PC-3 (cell line): ENCODE results near the gene MMUT. TPM values are rescaled to one million over a fixed set of nuclear protein-coding genes. Genes with fewer than 3 reads are reported as not detected.
A peak's percentile ranks its signal among the peaks of the same experiment; 100 is the strongest.

Source experiments
- ATAC-seq: fragments of 200-7000 bp; cut with Tn5 transposase; 2 replicates; pipeline ENCODE4 v1.9.1; 2020; ENCODE audit warnings: mild to moderate bottlenecking, moderate library complexity
- BruUV-seq: library from RNA; stranded (reverse); fragments of 400-500 nt; replicated peaks from 2 replicates; lab custom pipeline; 2021; lab: Mats Ljungman, UMichigan
- CTCF ChIA-PET: fragments of 300-600 bp; sonication (Branson Sonifier 250); formaldehyde crosslinking; loops from one replicate; lab custom pipeline; 2022; ENCODE audit warnings: antibody characterized with exemption; lab: Charles Lee
- POLR2A ChIA-PET: fragments of 300-600 bp; sonication (Branson Sonifier 250); formaldehyde crosslinking; loops from one replicate; lab custom pipeline; 2022; ENCODE audit warnings: antibody characterized with exemption; ENCODE audit not compliant: unreplicated experiment; lab: Charles Lee
- DNase-seq: peaks from one replicate; pipeline ENCODE4 v3.0.0-alpha.2; 2015
- H2AFZ ChIP-seq: fragments of 300-600 bp; sonication (generic); 2 replicates; pipeline ENCODE4 v1.6.0; 2016; ENCODE audit warnings: antibody characterized with exemption, low read length
- H3F3A ChIP-seq: fragments of 300-600 bp; sonication (generic); one replicate; pipeline ENCODE4 v1.6.0; 2017; ENCODE audit warnings: antibody characterized with exemption, low read length, control low read depth, mild to moderate bottlenecking; ENCODE audit not compliant: unreplicated experiment
- H3K27ac ChIP-seq: fragments of 300-600 bp; sonication (generic); 2 replicates; pipeline ENCODE4 v1.5.1; 2016; ENCODE audit warnings: mild to moderate bottlenecking, low read length
- H3K27me3 ChIP-seq: fragments of 300-600 bp; sonication (generic); 2 replicates; pipeline ENCODE4 v1.6.1; 2016; ENCODE audit warnings: low read length, mixed read lengths
- H3K36me3 ChIP-seq: fragments of 300-600 bp; sonication (generic); 2 replicates; pipeline ENCODE4 v1.6.1; 2016; ENCODE audit warnings: low read depth, mixed run types, low read length, mixed read lengths
- H3K4me1 ChIP-seq: fragments of 300-600 bp; sonication (generic); 2 replicates; pipeline ENCODE4 v1.5.1; 2016; ENCODE audit warnings: low read length; ENCODE audit not compliant: insufficient read depth
- H3K4me2 ChIP-seq: fragments of 300-600 bp; sonication (generic); 2 replicates; pipeline ENCODE4 v1.6.0; 2016; ENCODE audit warnings: low read length
- H3K4me3 ChIP-seq: fragments of 300-600 bp; sonication (generic); 2 replicates; pipeline ENCODE4 v1.5.1; 2016; ENCODE audit warnings: mild to moderate bottlenecking, low read length, mixed read lengths
- H3K79me2 ChIP-seq: fragments of 300-600 bp; sonication (generic); 2 replicates; pipeline ENCODE4 v1.6.1; 2017; ENCODE audit warnings: low read length, mixed read lengths
- H3K9ac ChIP-seq: fragments of 300-600 bp; sonication (generic); 2 replicates; pipeline ENCODE4 v1.6.0; 2016; ENCODE audit warnings: mild to moderate bottlenecking, low read length
- H3K9me2 ChIP-seq: fragments of 300-600 bp; sonication (generic); replicated peaks from 2 replicates; pipeline ENCODE4 v1.6.1; 2016; ENCODE audit warnings: mixed run types, low read length, mixed read lengths
- H3K9me3 ChIP-seq: fragments of 300-600 bp; sonication (generic); 2 replicates; pipeline ENCODE4 v1.6.1; 2016; ENCODE audit warnings: low read length, mixed read lengths
- H4K20me1 ChIP-seq: fragments of 300-600 bp; sonication (generic); 2 replicates; pipeline ENCODE4 v1.6.1; 2016; ENCODE audit warnings: low read length, mixed read lengths
- CTCF ChIP-seq: fragments of 300-600 bp; sonication (generic); conservative IDR thresholded peaks from 2 replicates; pipeline ENCODE4 v1.5.1; 2017; ENCODE audit warnings: antibody characterized with exemption, low read depth, mild to moderate bottlenecking, low read length
- EZH2 ChIP-seq: fragments of 300-600 bp; sonication (generic); IDR thresholded peaks from one replicate; pipeline ENCODE4 v1.6.1; 2017; ENCODE audit warnings: antibody characterized with exemption, mild to moderate bottlenecking, low read length; ENCODE audit not compliant: unreplicated experiment
- EZH2phosphoT487 ChIP-seq: fragments of 300-600 bp; sonication (generic); IDR thresholded peaks from 2 replicates; pipeline ENCODE4 v1.6.1; 2018; ENCODE audit warnings: mild to moderate bottlenecking, antibody characterized with exemption, low read length, borderline replicate concordance
- intact Hi-C: fragments of 100-400 bp; cut with micrococcal nuclease; formaldehyde crosslinking; loops from 2 replicates; pipeline ENCODE4 v1.9.0; 2023
- total RNA-seq: library from RNA; depleted of rRNA; stranded (reverse); fragments of >200 nt; gene quantifications from 2 replicates; pipeline ENCODE4 v1.2.3, GENCODE V29; 2014

MMUT gene
- total RNA-seq, 1 experiment from 2014 or later: 4.5 TPM

GRCh38 chr6:49410564-49410963, 52.5 kb downstream of the MMUT start:
- peaks cover 10% of the 10 kb centered on the region for H3K4me1 ChIP-seq
- H3K9me3 ChIP-seq: no peaks in the 10 kb centered on the region
- H3K9ac ChIP-seq: no peak overlapping the region
- intact Hi-C loops: loop anchor here (2.0 to 5.0 kb wide), 5 partner anchors 83 to 584 kb away; no protein-coding TSS in a partner anchor
- H2AFZ ChIP-seq: peak overlapping the region; percentile 36
- H3K4me2 ChIP-seq: no peak overlapping the region
- H3K27me3 ChIP-seq: no peaks in the 10 kb centered on the region
- H3K79me2 ChIP-seq: no peaks in the 10 kb centered on the region
- H3K27ac ChIP-seq: no peak overlapping the region
- no peaks in the 10 kb centered on the region for H3K9me2 ChIP-seq
- POLR2A ChIA-PET: no interaction called here
- TF ChIP-seq CTCF (no peak), EZH2phosphoT487 (no peak), EZH2 (no peak)
- no peaks in the 10 kb centered on the region for H3K36me3 ChIP-seq
- H4K20me1 ChIP-seq: no peaks in the 10 kb centered on the region
- no peaks in the 10 kb centered on the region for H3F3A ChIP-seq
- no peak for DNase-seq
- BruUV-seq: no TSS peak
- ATAC-seq: no peak
- CTCF ChIA-PET: interaction anchor here (0.5 to 1.4 kb wide), 8 partner anchors 52 to 1623 kb away, joined by 3 to 5 read pairs (median 3); no protein-coding TSS in a partner anchor
- H3K4me3 ChIP-seq: no peak overlapping the region

GRCh38 chr6:49409951-49410542, 53.0 kb downstream of the MMUT start:
- no peaks in the 10 kb centered on the region for H3K36me3 ChIP-seq
- no peaks in the 10 kb centered on the region for H3K9me2 ChIP-seq
- H3F3A ChIP-seq: no peaks in the 10 kb centered on the region
- no TSS peak for BruUV-seq
- H3K9ac ChIP-seq: no peak overlapping the region
- no peaks in the 10 kb centered on the region for H3K27me3 ChIP-seq
- ATAC-seq (peak; percentile 89), DNase-seq (peak; percentile 91)
- no peaks in the 10 kb centered on the region for H3K9me3 ChIP-seq
- H2AFZ ChIP-seq: peak overlapping the region; percentile 36
- ChIA-PET CTCF (interaction anchor here (0.5 to 1.4 kb wide), 12 partner anchors 52 to 1622 kb away, joined by 3 to 5 read pairs (median 3); no protein-coding TSS in a partner anchor), POLR2A (no interaction called here)
- H3K4me2 ChIP-seq: 0 out of 2 replicates have a peak overlapping the region, but pooled peaks have one; percentile 1
- no peak overlapping the region for H3K4me3 ChIP-seq
- peak; percentile 84 for TF ChIP-seq CTCF
- TF ChIP-seq EZH2: no peak
- no peak for TF ChIP-seq EZH2phosphoT487
- H3K79me2 ChIP-seq: no peaks in the 10 kb centered on the region
- H3K4me1 ChIP-seq: peaks cover 4% of the 10 kb centered on the region; the same call in 1 of the 2 replicates
- no peaks in the 10 kb centered on the region for H4K20me1 ChIP-seq
- intact Hi-C loops: loop anchor here (2.0 to 5.0 kb wide), 5 partner anchors 83 to 583 kb away; no protein-coding TSS in a partner anchor
- no peak overlapping the region for H3K27ac ChIP-seq
